HFFc6 (cell line): ENCODE measurements around the gene IFIT1B. TPM values are rescaled to one million over a fixed set of nuclear protein-coding genes. Genes with fewer than 3 reads are reported as not detected.
"Not testable (repeated sequence)": the region's sequence is repeated elsewhere in the genome, so short reads cannot be mapped to it uniquely, and the experiment has no call there.

Experiments used
- DNase-seq: peaks from one replicate; pipeline ENCODE4 v3.0.0-alpha.2; 2018
- H3K27ac Mint-ChIP-seq: 2 replicates; pipeline ENCODE4 v1.8.0; 2020; ENCODE audit warnings: mild to moderate bottlenecking, mixed read lengths
- H3K27me3 Mint-ChIP-seq: 2 replicates; pipeline ENCODE4 v1.8.0; 2021; ENCODE audit warnings: mild to moderate bottlenecking, moderate library complexity, mixed read lengths; ENCODE audit not compliant: insufficient read depth
- H3K36me3 Mint-ChIP-seq: 2 replicates; pipeline ENCODE4 v1.8.0; 2021; ENCODE audit warnings: low read depth, mixed read lengths
- H3K4me1 Mint-ChIP-seq: 2 replicates; pipeline ENCODE4 v1.8.0; 2020; ENCODE audit warnings: low read depth, mixed read lengths
- H3K4me3 Mint-ChIP-seq: 2 replicates; pipeline ENCODE4 v1.8.0; 2020; ENCODE audit warnings: mild to moderate bottlenecking, moderate library complexity, mixed read lengths
- H3K9me3 Mint-ChIP-seq: 2 replicates; pipeline ENCODE4 v1.8.0; 2020; ENCODE audit warnings: mild to moderate bottlenecking, mixed read lengths
- CTCF ChIP-seq: fragments of 200-600 bp; sonication (generic); IDR thresholded peaks from 2 replicates; pipeline ENCODE4 v1.5.0; 2021; ENCODE audit warnings: antibody characterized with exemption, mild to moderate bottlenecking
- total RNA-seq, 6 experiments: library from RNA; stranded (reverse); fragmentation: NEBNext Ultra II Directional; extraction: Animal tissue kit (Norgen Biotek cat#: 25700); gene quantifications; 2 replicates in 1 of 6; 3 replicates in 5 of 6; pipeline ENCODE4 v1.2.3, GENCODE V29; 2021

The IFIT1B gene
- total RNA-seq, 6 experiments from 2014 or later = not detected

- peaks cover 4% of the 10 kb centered on the region; the same call in 1 of the 2 replicates for H3K9me3 Mint-ChIP-seq
- H3K36me3 Mint-ChIP-seq = peaks cover 10% of the 10 kb centered on the region
- no peak for DNase-seq
- H3K4me3 Mint-ChIP-seq = no peak overlapping the region
- TF ChIP-seq CTCF = no peak
- H3K27me3 Mint-ChIP-seq = no peaks in the 10 kb centered on the region
- H3K4me1 Mint-ChIP-seq = peaks cover 42% of the 10 kb centered on the region
- H3K27ac Mint-ChIP-seq = no peak overlapping the region
Observed at GRCh38 chr10:89345367-89346000, 32.4 kb upstream of the IFIT1B start.

DNA sequence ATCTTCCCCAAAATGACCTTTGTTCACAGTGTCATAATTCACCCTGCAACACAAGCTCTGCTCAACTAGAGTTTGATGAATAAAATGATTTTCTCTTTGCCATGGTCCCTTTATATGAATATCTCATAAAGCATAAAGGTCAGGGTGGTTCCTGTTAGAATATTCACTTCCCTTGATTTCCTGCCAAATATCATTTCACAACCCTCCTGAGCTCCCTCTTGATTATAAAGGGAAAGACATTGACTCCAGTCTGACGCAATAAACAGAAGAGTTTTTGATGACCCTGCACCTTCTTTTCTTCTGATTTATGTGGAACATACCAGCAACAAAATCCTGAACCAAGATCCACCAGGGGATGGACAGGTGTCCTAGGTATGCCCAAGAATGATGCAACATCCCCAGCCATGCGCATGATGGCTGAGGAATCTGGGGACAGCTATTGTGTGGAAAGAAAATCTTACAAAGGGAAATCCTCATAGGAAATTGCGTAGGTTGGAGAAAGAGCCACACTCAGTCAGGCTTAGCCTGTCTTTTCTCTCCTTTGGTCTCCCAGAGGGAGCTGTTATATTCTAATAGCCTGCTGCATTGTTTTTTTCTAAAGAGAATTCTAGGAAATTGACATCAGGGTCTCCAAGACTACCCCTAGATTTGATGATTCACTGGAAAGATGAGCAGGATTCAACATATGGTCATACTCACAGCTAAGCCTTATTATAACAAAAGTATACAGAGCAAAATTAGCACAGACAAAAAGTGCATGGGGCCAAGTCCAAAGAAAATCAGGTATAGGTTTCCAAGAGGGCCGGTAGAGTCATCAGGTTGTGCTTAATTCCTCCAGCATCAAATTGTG, 31.2 kb upstream of the IFIT1B start:
- no peaks in the 10 kb centered on the region; the same call in 1 of the 2 replicates for H3K27me3 Mint-ChIP-seq
- no peak for TF ChIP-seq CTCF
- H3K9me3 Mint-ChIP-seq = peaks cover 4% of the 10 kb centered on the region; the same call in 1 of the 2 replicates
- peaks cover 10% of the 10 kb centered on the region for H3K36me3 Mint-ChIP-seq
- H3K27ac Mint-ChIP-seq = no peak overlapping the region
- no peak for DNase-seq
- no peak overlapping the region for H3K4me3 Mint-ChIP-seq
- peaks cover 53% of the 10 kb centered on the region for H3K4me1 Mint-ChIP-seq

- Mint-ChIP-seq H3K4me3 (no peak overlapping the region), H3K27me3 (no peaks in the 10 kb centered on the region; the same call in 1 of the 2 replicates), H3K27ac (no peak overlapping the region), H3K9me3 (no peaks in the 10 kb centered on the region), H3K36me3 (peaks cover 1% of the 10 kb centered on the region; the same call in 1 of the 2 replicates), H3K4me1 (peaks cover 56% of the 10 kb centered on the region)
- no peak for TF ChIP-seq CTCF
- no peak for DNase-seq
Observed at GRCh38 chr10:89347701-89348457, 30.0 kb upstream of the IFIT1B start.

DNA sequence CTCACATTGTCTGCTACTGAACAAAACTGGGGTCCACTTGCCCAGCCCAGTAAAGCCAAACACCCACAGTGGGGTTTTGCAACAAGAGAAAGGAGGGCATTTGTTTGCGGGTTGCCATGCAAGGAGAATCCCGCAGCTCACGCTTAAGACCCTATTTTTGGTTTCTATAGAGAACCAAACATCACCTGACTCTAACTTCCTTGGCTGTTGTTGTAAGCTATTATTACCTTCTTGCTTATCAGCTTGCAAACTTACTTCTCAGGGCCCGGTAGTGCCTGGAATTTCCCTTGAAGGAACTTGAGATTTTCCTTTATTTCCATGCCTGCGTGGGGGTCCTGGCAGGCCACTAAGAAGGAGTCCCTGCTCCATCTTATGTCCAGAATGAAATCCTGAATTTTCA, 29.4 kb upstream of the IFIT1B start:
- no peak overlapping the region for H3K4me3 Mint-ChIP-seq
- peaks cover 56% of the 10 kb centered on the region for H3K4me1 Mint-ChIP-seq
- no peak overlapping the region for H3K27ac Mint-ChIP-seq
- H3K36me3 Mint-ChIP-seq = peaks cover 4% of the 10 kb centered on the region; the same call in 1 of the 2 replicates
- H3K9me3 Mint-ChIP-seq = no peaks in the 10 kb centered on the region
- H3K27me3 Mint-ChIP-seq = no peaks in the 10 kb centered on the region; the same call in 1 of the 2 replicates
- TF ChIP-seq CTCF = no peak
- no peak for DNase-seq

GRCh38 chr10:89348975-89349374, 28.9 kb upstream of the IFIT1B start:
- H3K9me3 Mint-ChIP-seq = no peaks in the 10 kb centered on the region; the same call in 1 of the 2 replicates
- no peak overlapping the region for H3K4me3 Mint-ChIP-seq
- no peak overlapping the region for H3K27ac Mint-ChIP-seq
- no peak for DNase-seq
- TF ChIP-seq CTCF = no peak
- peaks cover 6% of the 10 kb centered on the region for H3K36me3 Mint-ChIP-seq
- no peaks in the 10 kb centered on the region; the same call in 1 of the 2 replicates for H3K27me3 Mint-ChIP-seq
- H3K4me1 Mint-ChIP-seq = peaks cover 60% of the 10 kb centered on the region

DNA sequence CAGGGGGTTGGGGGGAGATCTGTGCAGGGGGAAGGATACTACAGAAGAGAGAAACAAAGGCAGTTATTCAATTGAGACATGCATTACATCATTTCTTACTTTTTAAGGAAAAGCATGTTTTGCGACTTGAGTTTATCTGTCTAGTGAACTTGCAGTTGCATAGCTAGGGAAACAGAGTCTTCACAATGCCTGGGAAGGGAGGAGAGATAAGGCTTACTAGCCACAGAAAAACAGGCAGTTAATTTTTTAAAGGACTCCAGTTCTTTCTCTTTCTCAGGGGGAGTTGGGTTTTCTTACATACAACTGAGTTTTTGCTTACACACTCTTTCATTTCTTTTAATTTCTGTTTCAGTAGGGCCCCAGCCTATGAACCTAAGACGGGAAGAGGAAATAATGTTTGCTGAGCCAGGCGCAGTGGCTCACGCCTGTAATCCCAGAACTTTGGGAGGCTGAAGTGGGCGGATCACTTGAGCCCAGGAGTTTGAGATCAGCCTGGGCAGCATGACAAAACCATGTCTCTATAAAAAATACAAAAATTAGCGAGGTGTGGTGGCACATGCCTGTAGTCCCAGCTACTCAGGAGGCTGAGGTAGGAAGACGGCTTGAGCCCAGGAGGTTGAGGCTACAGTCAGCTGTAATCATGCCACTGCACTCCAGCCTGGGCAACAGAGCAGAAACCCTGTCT, 27.1 kb upstream of the IFIT1B start:
- H3K27me3 Mint-ChIP-seq, H3K9me3 Mint-ChIP-seq, H3K36me3 Mint-ChIP-seq: not testable (repeated sequence)
- Mint-ChIP-seq H3K4me1 (peaks cover 78% of the 10 kb centered on the region), H3K4me3 (peak overlapping the region; percentile 85), H3K27ac (peak overlapping the region; percentile 99)
- DNase-seq = peak; percentile 28
